Activated naive CD4-positive, alpha-beta T cell treated with anti-CD3 and anti-CD28 coated beads, Interleukin-2, amount 10 ng/mL, durations not matched to agents 5 hours and 36 hours (primary cell): ENCODE data around the gene CHST2. TPM values are rescaled to one million over a fixed set of nuclear protein-coding genes. Genes with fewer than 3 reads are reported as not detected.

Source experiments
- total RNA-seq, 2 experiments: library from RNA; stranded (reverse); gene quantifications; one replicate each; pipeline ENCODE4 v1.2.3, GENCODE V29; 2021

Gene CHST2
- total RNA-seq, result 1 to 10 TPM; 1.1 to 1.2 TPM

GRCh38 chr3:143119009-143119914 is at the start of gene CHST2:
Gene CHST2, plus strand, starts transcription at chr3:143119771. Its CDS starts 1,046 bp downstream, at chr3:143120817.

Other genes starting within 250 kb of the CHST2 start
- gene PCOLCE2, start 230.7 kb upstream of the CHST2 start, total RNA-seq, result not detected
- gene PAQR9, start 156.1 kb upstream of the CHST2 start, total RNA-seq, result not detected
- gene U2SURP, start 118.2 kb upstream of the CHST2 start, total RNA-seq, result 100 to 1,000 TPM; 101 to 103 TPM